ENCODE data around the gene TCF12.
"Not testable (repeated sequence)": the region's sequence is repeated elsewhere in the genome, so short reads cannot be mapped to it uniquely, and the experiment has no call there.

Gene TCF12

GRCh38 chr15:57097919-57098543 lies 179.6 kb downstream of the TCF12 start:
- not testable (repeated sequence) for DNase-seq

DNA sequence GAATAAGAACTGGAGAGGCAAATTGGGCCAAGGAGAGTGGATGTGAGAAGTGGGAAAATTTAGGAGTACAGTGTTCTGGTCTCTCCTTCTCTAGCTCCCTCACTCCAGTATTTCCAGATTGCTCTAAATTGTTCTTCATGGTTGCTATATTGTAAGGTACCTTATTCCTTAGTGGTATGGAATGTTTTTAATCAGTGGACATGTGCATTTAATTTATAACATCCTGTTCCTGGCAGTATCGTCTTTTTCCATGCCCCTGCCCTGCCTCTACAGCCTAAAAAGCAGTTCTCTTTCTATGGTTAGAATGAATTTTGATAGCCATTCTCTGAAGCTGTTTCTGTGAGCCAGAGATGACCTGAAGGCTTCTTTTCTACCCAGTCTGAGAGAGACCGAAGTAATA lies 180.5 kb downstream of the TCF12 start:
- no peak for DNase-seq

GRCh38 chr15:57100136-57100539 lies 181.7 kb downstream of the TCF12 start:
- no peak for DNase-seq

DNA sequence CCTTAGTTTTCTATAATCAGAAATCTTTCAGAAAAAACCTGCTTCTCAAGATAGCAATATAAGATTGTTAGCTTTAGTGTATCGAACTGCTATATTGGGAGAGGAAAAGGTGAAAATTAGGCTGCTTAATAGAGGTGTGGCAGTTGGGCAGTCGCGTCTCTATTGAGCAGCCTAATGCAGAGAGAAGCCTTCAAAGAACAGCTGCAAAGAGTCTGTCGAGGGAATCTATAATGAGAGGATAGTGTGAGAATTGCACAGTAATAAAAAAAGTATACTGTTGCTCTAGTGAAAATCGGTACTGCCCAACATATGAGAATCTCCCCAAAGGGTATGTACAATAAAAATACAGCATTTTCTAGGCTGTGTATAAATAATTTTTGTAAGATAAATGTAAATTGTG lies 184.4 kb downstream of the TCF12 start:
- DNase-seq = no peak

DNA sequence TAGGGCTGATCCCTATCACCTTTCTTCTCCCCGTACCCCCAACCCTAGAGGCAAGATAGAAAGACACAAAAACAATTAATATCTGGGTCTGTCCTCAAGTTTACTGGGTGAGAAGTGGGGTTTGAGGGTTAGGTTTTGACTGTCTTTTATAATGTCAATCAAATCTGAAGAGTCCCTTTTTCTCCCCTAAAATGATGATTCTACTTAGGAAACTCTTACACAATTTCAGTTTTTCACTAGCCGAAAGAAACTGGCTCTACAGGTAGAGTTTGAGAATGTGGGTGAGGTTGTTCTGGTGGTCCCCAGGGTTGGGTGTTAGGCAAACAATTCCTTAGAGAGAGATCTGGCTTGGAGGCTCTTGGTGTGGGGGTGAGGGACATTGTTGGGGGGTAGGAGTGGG lies 189.9 kb downstream of the TCF12 start:
- no peak for DNase-seq

- DNase-seq = no peak
Measured at GRCh38 chr15:57109005-57109404, 190.6 kb downstream of the TCF12 start.

- DNase-seq = no peak
Measured at GRCh38 chr15:57111002-57111401, 192.6 kb downstream of the TCF12 start.

DNA sequence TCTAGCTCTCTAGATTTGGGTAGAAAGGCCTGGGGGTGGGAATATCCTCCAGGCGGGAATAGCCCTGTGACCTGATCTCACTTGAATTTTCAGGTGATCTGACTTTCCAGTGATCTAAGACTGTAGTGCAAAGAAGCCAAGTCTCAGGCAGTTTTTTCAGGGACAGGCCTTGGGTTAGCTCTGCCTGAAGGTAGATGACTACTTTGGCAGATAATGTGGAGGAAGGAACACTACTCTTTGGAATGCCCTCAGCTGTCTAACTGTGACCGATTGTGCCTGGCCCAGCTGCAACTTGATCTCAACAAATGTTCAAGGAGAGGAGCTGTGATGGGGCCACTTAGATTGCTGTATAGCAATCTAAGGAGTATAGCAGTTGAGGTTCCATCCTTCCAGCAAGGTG lies 193.7 kb downstream of the TCF12 start:
- no peak for DNase-seq

DNA sequence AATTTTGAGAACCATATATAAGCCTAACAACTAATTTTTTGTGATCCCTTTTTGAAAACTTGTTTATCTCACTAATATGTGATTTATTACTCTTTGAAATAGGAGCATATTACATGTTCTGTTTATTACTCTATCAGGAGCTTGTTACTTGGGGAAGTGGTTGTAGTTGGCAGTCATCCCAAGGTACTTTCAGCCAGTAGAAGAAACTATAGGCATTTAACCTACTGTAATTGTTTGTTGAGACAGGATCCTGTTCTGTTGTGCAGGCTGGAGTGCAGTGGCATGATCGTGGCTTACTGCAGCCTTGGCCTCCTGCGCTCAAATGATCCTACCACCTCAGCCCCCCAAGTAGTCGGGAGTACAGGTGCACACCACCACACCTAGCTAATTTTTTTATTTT lies 195.6 kb downstream of the TCF12 start:
- no peak for DNase-seq

DNA sequence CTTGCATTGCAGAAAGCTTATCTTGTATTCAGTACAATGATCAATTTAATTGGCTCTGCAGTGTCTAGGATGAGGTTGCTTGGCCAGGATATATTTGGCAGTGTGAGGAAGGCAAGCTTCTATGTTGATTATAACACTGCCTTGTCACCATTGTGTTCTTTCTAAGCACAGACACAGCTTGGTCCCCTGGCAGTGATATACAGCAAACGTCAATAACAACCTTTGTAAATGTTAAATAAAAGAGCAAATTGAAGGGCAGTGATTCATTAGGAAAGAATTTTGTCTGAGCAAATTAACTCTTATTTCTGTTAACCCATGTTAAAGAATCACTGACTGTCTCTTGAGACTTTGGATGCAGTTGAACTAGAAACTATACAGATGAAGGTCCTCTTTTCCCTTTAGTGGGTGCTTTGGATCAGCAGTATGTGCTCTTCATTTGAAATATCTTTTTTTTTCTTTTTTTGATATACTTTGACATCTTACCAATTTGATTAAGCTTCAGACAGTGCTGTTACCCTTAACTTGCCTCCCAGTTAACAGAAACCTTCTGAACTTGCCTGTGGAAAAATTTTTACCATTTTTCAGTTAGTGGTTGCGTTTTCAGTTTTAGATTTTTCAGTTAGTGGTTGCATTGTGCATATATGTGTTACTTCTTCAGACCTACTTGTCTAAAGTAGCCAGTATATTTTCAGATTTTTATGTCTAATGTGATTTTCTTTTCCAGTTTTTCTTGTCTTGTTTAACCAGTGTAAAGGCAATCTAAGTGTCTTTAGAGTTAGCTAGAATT lies 199.8 kb downstream of the TCF12 start:
- no peak for DNase-seq

DNA sequence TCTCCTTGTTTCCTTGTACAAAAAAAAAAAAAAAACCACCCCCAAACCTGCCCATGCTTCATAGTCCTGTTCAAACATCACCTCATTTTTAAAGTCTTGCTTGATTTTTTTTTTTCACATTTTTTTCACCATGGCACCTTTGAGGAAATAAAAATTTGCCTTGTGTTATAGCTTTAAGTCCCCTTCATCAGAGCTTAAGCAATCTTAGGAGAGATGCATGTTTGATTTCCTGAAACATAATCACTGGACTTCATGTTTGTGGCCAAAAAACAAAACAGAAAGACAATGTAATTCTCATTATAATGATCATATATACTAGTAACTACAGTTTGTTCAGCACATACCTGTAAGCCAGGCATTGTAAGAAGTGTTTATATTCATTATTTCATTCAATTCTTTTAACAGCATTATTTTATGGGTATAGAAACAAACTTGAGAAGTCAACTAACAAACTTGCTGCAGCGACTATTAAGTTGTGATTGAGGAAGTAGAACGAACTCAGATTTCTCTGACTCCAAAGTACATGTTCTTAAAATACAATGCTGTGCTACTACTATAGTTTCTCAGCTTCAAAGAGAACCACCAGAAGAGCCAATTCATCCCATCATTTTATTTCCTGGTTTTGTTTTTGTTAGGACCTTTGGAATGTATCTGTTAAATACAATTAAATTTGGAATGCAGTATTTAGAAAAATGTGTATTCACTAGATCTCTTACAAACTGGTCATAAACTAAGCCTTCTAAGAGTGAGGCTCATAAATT lies 203.8 kb downstream of the TCF12 start:
- no peak for DNase-seq

DNA sequence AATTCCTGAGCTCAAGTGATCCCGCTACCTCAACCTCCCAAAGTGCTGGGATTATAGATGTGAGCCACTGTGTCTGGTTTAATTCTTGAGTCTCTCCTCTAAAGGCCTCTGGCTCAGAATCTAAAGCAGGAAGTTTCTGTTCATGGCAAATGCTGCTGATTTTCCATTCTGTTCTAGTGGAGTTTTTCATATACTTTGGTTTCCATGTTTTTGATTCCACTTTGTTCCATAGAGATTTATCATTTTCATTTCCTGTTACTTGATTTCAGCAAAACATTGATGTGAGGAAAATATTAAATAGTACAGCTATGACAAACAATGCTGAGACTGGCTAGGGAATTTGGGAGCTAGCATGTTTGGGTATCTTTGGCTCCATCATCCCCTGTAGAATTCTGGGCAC lies 205.6 kb downstream of the TCF12 start:
- no peak for DNase-seq

DNA sequence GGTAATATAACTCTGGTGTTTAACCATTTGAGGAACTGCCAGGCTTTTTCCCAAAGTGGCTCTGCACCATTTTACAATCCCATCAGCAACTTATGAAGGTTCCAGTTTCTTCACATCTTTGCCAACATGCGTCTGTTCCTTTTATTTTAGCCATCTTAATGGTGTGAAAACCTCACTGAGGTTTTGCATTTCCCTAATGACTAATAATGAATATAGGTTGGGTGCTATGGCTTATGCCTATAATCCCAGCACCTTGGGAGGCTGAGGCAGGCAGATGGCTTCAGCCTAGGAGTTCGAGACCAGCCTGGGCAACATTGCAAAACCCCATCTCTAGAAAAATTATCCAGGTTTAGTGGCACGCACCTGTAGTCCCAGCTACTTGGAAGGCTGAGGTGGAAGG lies 210.6 kb downstream of the TCF12 start:
- no peak for DNase-seq

DNA sequence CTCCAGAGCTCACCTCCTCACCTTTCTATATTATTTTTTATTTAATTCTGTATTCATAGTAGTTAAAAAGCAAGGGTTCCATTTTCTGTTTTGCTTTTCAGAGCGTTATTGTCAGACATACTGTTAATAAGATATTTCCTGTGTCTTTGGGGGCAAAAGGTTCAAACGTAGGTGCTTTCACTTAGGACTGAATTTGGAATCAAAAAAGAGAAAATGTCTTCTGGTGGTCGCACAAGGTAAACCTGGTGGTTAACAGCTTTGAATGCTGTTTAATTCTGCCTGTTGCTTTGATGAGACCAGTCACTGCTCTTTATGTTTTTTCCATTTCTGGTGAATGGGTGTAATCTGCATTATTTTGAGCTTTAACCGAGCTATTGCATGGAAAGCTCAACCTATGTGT lies 212.5 kb downstream of the TCF12 start:
- DNase-seq = no peak

DNA sequence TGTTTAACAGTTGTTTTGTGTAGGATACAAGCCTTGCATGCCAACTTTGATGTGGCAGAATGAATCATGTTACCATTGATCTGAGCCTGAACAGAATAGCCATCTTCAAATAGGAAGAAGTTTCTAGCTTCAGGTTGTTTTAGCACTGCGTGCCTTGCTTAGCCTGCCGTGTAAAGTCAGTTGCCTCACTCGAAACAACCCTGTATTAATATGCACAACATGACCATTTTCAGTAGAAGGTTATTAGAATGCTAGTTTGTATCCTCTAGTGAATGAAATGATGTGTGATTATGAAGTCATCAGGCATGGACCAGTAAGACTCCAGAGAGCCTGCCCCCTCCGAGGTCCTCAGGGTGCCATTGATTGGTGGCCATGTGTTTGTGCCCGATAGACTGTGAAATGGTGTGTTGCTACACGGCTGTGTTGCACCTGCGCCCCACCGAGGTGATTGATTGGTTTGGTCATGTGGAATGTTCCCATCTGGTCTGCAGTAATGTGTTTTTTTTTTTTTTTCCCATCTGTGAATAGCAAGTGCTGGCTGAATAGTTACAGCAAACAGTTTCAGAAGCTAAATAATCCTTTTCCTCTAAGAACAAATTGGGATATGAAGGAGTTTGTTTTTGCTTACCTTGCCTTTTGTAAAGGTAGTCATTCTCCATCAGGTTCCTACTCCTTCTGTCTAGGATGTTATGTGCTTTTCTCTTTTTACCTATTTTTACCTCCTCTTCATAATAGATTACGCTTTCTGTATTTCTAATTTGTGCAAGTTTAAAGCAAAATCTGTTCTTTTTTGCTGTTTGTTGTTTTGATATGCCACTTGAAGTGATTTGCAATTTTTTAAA lies 214.9 kb downstream of the TCF12 start:
- peak; percentile 14 for DNase-seq

DNA sequence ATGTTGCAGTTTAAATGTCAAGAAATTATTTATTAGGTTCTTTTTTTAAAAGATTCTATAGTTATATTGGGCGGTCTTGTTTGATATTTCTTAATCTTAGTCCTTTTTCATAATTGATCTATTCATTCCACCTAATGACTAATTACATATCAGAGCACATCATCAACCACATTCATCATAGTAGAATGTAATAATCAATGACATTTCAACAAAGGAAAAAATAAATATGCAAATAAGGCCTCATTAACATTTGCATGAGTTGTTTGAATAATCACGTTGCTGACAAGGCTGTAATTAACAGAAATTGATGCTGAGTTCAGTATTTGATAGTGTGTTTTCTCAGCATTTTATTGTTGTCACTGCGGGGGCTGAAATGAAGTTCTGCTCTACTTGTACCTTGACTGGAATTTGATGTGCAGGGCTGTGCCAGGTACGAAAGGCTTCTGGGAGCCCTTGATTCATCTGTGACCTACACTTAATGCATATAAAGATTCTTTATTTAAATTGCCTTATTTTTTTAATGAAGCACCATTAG lies 215.7 kb downstream of the TCF12 start:
- DNase-seq = no peak

- no peak for DNase-seq
Measured at GRCh38 chr15:57134851-57135250, 216.4 kb downstream of the TCF12 start.

- DNase-seq = no peak
Measured at GRCh38 chr15:57135800-57136199, 217.4 kb downstream of the TCF12 start.

GRCh38 chr15:57138349-57138788 lies 219.9 kb downstream of the TCF12 start:
- no peak for DNase-seq

DNA sequence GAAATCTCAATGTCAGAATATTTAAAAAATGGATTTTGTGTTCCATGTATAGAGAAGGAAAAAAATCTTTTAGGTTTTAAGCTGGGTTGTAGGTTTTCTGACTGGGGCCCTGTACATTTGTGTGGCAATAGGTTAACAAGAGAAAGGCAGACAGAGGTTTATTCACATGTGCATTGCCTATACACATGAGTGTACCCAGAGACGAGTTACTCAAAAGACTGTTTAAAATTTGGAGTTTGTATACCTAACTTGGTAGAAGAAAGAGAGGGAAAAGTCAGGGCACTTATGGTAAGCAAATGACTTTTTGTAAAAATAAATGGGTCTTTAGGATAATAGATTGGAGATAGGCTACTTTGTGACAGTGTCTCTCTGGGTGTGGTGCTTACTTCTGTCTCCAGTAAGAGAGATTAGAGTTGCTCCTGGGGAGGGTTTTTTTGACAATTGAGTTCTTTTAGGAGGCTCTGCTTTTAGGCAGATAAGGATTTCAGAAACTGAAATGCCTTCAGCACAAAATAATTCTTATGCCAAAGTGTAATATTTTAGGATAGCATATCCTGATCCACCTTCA lies 225.2 kb downstream of the TCF12 start:
- no peak for DNase-seq

DNA sequence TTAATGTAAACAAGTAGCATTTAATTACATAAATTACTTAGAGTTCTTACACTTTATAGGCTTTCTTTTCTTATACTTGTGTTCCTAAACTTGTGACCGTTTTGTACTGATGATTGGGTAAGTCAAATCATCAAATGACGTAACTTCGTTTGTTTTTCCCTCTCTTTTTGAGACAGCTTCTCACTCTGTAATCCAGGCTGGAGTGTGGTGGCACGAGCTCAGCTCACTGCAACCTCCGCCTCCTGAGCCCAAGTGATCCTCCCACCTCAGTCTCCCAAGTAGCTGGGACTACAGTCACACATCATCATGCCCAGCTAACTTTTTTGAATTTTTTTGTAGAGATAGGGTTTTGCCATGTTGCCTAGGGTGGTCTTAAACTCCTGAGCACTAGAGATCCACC lies 226.0 kb downstream of the TCF12 start:
- DNase-seq = no peak

GRCh38 chr15:57146506-57147201 lies 228.2 kb downstream of the TCF12 start:
- peak; percentile 38 for DNase-seq

All from CD4-positive, alpha-beta T cell treated with Interleukin-4 for 4 hours (primary cell).